Lung (tissue), 12 donors: Measurements from ENCODE around the gene SLC19A1. TPM values are rescaled to one million over a fixed set of nuclear protein-coding genes. Genes with fewer than 3 reads are reported as not detected.

Experiments
- ATAC-seq: fragments of 200-7000 bp; cut with Tn5 transposase; one replicate; pipeline ENCODE4 v1.9.1; 2020; ENCODE audit warnings: moderate number of reproducible peaks; ENCODE audit not compliant: insufficient read depth, low FRiP score
- DNase-seq, 3 donors: peaks; one replicate each; pipeline ENCODE4 v3.0.0-alpha.2; 2013 to 2017
- H3K27ac ChIP-seq, 2 donors: one replicate each; pipeline ENCODE4 v1.5.1; 2013; ENCODE audit warnings: mild to moderate bottlenecking in 2 of 2, moderate library complexity in 2 of 2, control low read depth in 1 of 2, inconsistent platforms in 1 of 2, low read depth in 1 of 2, low read length in 1 of 2
- H3K27me3 ChIP-seq, 3 donors: one replicate each; pipeline ENCODE4 v1.5.1; 2013; ENCODE audit warnings: low read length in 2 of 3; ENCODE audit not compliant: control insufficient read depth in 3 of 3, insufficient read depth in 3 of 3
- H3K36me3 ChIP-seq, 4 donors: one replicate each; pipeline ENCODE4 v1.5.1; 2013; ENCODE audit warnings: low read length in 4 of 4, mild to moderate bottlenecking in 1 of 4, moderate library complexity in 1 of 4; ENCODE audit not compliant: control insufficient read depth in 4 of 4, insufficient read depth in 4 of 4
- H3K4me1 ChIP-seq, 5 donors: one replicate each; pipeline ENCODE4 v1.5.1; 2013; ENCODE audit warnings: low read length in 5 of 5, mild to moderate bottlenecking in 2 of 5, moderate library complexity in 1 of 5; ENCODE audit not compliant: control insufficient read depth in 5 of 5, insufficient read depth in 5 of 5
- H3K4me3 ChIP-seq: one replicate; pipeline ENCODE4 v1.5.1; 2013; ENCODE audit warnings: mild to moderate bottlenecking, control low read depth, moderate library complexity
- H3K9ac ChIP-seq, 2 donors: one replicate each; pipeline ENCODE4 v1.5.1; 2013; ENCODE audit warnings: low read length in 2 of 2, control low read depth in 1 of 2; ENCODE audit not compliant: insufficient read depth in 1 of 2
- H3K9me3 ChIP-seq, 4 donors: one replicate each; pipeline ENCODE4 v1.5.1; 2013; ENCODE audit warnings: low read length in 3 of 4, mild to moderate bottlenecking in 1 of 4, moderate library complexity in 1 of 4; ENCODE audit not compliant: control insufficient read depth in 4 of 4, insufficient read depth in 3 of 4
- WGBS, 2 donors: extraction: QIAGEN DNeasy Blood & Tissue Kit; methylation state at CpG; one replicate each; pipeline ENCODE4 v1.1.7; 2013; 5-methylcytosine and 5-hydroxymethylcytosine counted together
- polyA plus RNA-seq, 2 donors: library from polyadenylated mRNA; stranded (reverse); fragments of 200-250 nt; gene quantifications; one replicate each; pipeline ENCODE4 v1.2.1, GENCODE V29; 2013
- total RNA-seq, 2 donors: library from RNA; depleted of rRNA in 1 of 2; stranded (reverse); fragments of >200 nt in 1 of 2; gene quantifications; one replicate each; pipeline ENCODE4 v1.2.1, GENCODE V29; 2014 to 2021
- TF ChIP-seq, protein P1 (sequence below): IDR thresholded peaks from 2 replicates; pipeline ENCODE4 v1.5.1; 2012; ENCODE audit warnings: mild to moderate bottlenecking; ENCODE audit errors: control extremely low read depth, extremely low read depth
- donor health status: control.
- donor health status: control.
- donor health status: Bipolar disorder and iron deficiency.
- donor health status: healthy.
- donor health status: DM: yes; HTN: yes; CAD: no.

SLC19A1 gene
- total and polyA plus RNA-seq, 4 donors: 23.8 to 42.0 (median 26.2) TPM

DNA sequence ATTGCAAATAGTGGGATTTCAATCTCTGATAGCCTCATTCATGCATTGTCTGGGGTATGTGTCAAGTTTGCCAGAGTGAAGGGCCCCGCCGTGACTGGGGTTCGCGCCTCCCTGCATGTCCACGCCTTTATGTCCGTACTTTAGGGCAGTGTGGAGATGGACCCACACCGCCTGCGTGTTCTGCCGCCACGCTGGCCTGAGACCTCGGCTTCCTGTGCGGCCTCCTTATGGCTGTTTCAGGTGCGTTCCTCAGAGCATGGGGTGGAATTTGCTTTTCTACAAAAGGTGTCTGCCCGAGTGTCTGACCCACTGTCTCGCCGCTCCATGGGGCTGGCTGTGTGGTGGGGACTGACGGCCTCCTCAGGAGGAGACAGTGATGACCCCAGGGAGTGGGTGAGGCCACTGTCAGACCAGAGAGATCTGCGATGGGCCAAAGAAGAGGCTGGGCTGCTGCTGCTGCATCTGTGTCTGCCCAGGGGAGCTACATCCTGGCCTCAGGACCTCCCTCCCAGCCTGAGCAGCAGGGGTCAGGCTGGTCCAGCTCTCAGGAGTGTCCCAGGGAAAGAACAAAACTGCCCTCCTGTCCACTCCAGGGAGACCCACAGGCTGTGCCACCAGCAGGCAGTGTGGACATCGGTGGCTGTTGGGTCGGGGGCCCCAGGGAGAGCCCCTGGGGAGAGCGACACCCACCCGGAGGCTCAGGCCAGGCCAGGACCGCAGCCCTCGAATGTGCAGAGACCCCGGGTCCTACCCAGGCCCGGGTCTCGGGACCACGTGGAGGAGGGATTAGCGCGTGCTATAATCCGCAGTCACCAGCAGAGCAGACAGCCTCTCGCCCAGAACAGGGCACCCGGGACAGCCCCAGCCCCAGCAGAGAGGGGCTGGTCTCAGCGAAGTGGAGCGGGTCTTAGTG is 9.8 kb upstream of the SLC19A1 start:
- ATAC-seq (no peak), DNase-seq (peak in 1 of 3 donors; percentile 5)
- TF ChIP-seq, protein P1, sequence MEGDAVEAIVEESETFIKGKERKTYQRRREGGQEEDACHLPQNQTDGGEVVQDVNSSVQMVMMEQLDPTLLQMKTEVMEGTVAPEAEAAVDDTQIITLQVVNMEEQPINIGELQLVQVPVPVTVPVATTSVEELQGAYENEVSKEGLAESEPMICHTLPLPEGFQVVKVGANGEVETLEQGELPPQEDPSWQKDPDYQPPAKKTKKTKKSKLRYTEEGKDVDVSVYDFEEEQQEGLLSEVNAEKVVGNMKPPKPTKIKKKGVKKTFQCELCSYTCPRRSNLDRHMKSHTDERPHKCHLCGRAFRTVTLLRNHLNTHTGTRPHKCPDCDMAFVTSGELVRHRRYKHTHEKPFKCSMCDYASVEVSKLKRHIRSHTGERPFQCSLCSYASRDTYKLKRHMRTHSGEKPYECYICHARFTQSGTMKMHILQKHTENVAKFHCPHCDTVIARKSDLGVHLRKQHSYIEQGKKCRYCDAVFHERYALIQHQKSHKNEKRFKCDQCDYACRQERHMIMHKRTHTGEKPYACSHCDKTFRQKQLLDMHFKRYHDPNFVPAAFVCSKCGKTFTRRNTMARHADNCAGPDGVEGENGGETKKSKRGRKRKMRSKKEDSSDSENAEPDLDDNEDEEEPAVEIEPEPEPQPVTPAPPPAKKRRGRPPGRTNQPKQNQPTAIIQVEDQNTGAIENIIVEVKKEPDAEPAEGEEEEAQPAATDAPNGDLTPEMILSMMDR: no peak
- no peaks in the 10 kb centered on the region for H3K9me3 ChIP-seq
- H3K9ac ChIP-seq: no peak overlapping the region
- H3K36me3 ChIP-seq: no peaks in the 10 kb centered on the region
- H3K27ac ChIP-seq: peak overlapping the region in 1 of 2 donors; percentile 14
- WGBS, 2 donors: 89 to 90% methylated on average over 35 of the region's 35 CpGs
- no peaks in the 10 kb centered on the region for H3K27me3 ChIP-seq
- H3K4me1 ChIP-seq: peaks cover 0 to 12% (median 3%) of the 10 kb centered on the region in 5 donors
- H3K4me3 ChIP-seq: no peak overlapping the region

DNA sequence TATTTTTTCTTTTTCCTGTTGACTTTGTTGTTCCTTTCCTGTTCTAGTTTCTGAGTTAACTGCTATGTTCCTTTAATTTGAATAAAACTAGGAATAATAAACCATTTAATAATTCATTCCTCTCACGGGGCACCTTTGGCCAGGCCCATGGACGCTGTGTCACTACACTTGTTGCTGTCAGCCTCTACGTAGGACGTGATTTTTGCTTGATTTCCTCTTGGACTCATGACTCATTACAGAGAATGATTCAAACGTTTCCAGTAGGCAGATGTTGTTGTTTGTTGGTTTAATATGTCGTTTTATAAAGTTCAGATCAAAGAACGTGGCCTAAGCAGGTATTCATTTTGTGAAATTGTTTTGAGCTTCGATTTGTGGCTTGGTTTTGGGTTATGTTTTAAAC is 9.1 kb upstream of the SLC19A1 start:
- H3K4me1 ChIP-seq: peaks cover 0 to 12% (median 3%) of the 10 kb centered on the region in 5 donors
- 31 to 43% methylated on average over 8 of the region's 8 CpGs for WGBS, 2 donors
- H3K9ac ChIP-seq: no peak overlapping the region

DNA sequence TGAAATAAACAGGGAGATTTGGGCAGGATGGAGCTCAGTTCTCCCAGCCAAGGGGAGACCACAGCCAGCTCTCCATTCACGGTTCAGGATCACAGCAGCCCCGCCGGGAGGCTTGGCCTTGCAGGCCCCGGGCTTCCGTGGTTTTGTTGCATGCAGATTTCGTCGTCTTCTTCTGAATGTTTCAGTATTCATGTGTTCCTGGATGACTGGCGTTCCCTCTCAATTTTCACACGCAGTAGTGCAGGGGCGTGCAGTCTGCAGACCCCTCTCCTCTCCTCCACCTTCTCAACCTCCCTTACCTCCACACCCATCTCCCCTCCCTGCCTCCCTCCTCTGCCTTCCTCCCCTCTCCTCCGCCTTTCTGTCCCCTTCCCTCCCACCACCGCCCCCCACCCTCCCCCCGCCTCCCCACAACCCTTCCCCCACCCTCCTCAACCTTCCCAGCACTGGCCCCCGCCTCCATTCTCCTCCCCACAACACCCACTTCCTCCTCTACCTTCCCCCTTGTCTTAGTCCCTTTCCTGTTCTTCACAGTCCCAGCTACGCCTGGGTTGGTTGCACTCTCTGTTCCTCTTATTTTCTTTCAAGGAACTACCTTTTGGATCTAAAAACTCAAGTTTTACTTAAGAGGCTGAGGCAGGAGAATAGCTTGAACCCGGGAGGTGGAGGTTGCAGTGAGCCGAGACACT is 8.4 kb upstream of the SLC19A1 start:
- Histone ChIP-seq H3K4me3 (no peak overlapping the region), H3K9ac (no peak overlapping the region), H3K9me3 (no peaks in the 10 kb centered on the region), H3K4me1 (peaks cover 0 to 12% (median under 1%) of the 10 kb centered on the region in 5 donors), H3K27me3 (no peaks in the 10 kb centered on the region), H3K36me3 (no peaks in the 10 kb centered on the region), H3K27ac (peak overlapping the region in 1 of 2 donors; percentile 86)
- WGBS, 2 donors: 18 to 37% methylated on average over 15 to 17 of the region's 17 CpGs
- TF ChIP-seq, protein P1: no peak
- ATAC-seq (no peak), DNase-seq (peak in 1 of 3 donors; percentile 18)

More for the DNA sequence above, 9.1 kb upstream of the SLC19A1 start:
- Histone ChIP-seq H3K4me3 (no peak overlapping the region), H3K36me3 (no peaks in the 10 kb centered on the region), H3K9me3 (no peaks in the 10 kb centered on the region), H3K27me3 (no peaks in the 10 kb centered on the region), H3K27ac (no peak overlapping the region)
- DNase-seq (peak in 1 of 3 donors; percentile 2), ATAC-seq (no peak)
- TF ChIP-seq, protein P1: no peak
